HL-60 (cell line): ENCODE data around the gene TRPC1.

Experiments
- DNase-seq, 2 experiments: peaks; one replicate each; pipeline ENCODE4 v3.0.0-alpha.2; 2010 to 2020; ENCODE audit warnings: low read depth in 1 of 2, low spot score in 1 of 2
- H3K27ac ChIP-seq: fragments of 250-450 bp; sonication (Bioruptor Pico); replicated peaks from 2 replicates; pipeline ENCODE4 v1.5.1; 2020; ENCODE audit warnings: mild to moderate bottlenecking, moderate library complexity
- H3K27me3 ChIP-seq: fragments of 250-450 bp; sonication (Bioruptor Pico); 2 replicates; pipeline ENCODE4 v1.5.1; 2021; ENCODE audit warnings: mild to moderate bottlenecking, moderate library complexity; ENCODE audit not compliant: insufficient read depth, poor library complexity, severe bottlenecking
- H3K4me3 ChIP-seq: replicated peaks from 2 replicates; pipeline ENCODE4 v1.5.1; 2011; ENCODE audit warnings: mild to moderate bottlenecking, control low read depth, low read length; ENCODE audit not compliant: insufficient read depth
- CTCF ChIP-seq: IDR thresholded peaks from one replicate; pipeline ENCODE4 v1.5.1; 2011; ENCODE audit warnings: low read length, control low read depth, inconsistent platforms; ENCODE audit not compliant: insufficient read depth
- GABPA ChIP-seq: IDR thresholded peaks from 2 replicates; pipeline ENCODE4 v1.6.1; 2012; ENCODE audit warnings: low read depth
- POLR2AphosphoS5 ChIP-seq: IDR thresholded peaks from 2 replicates; pipeline ENCODE4 v1.6.1; 2012; ENCODE audit warnings: low read depth
- SPI1 ChIP-seq: IDR thresholded peaks from 2 replicates; pipeline ENCODE4 v1.6.1; 2012; ENCODE audit warnings: low read depth, mild to moderate bottlenecking, borderline replicate concordance
- TF ChIP-seq, protein P1 (sequence below): IDR thresholded peaks from 2 replicates; pipeline ENCODE4 v1.6.1; 2012; ENCODE audit warnings: low read depth; ENCODE audit not compliant: insufficient replicate concordance

TRPC1 gene

GRCh38 chr3:142732066-142732465 is 8.2 kb downstream of the TRPC1 start:
- no peak overlapping the region for H3K4me3 ChIP-seq
- H3K27ac ChIP-seq = no peak overlapping the region
- TF ChIP-seq, protein P1, sequence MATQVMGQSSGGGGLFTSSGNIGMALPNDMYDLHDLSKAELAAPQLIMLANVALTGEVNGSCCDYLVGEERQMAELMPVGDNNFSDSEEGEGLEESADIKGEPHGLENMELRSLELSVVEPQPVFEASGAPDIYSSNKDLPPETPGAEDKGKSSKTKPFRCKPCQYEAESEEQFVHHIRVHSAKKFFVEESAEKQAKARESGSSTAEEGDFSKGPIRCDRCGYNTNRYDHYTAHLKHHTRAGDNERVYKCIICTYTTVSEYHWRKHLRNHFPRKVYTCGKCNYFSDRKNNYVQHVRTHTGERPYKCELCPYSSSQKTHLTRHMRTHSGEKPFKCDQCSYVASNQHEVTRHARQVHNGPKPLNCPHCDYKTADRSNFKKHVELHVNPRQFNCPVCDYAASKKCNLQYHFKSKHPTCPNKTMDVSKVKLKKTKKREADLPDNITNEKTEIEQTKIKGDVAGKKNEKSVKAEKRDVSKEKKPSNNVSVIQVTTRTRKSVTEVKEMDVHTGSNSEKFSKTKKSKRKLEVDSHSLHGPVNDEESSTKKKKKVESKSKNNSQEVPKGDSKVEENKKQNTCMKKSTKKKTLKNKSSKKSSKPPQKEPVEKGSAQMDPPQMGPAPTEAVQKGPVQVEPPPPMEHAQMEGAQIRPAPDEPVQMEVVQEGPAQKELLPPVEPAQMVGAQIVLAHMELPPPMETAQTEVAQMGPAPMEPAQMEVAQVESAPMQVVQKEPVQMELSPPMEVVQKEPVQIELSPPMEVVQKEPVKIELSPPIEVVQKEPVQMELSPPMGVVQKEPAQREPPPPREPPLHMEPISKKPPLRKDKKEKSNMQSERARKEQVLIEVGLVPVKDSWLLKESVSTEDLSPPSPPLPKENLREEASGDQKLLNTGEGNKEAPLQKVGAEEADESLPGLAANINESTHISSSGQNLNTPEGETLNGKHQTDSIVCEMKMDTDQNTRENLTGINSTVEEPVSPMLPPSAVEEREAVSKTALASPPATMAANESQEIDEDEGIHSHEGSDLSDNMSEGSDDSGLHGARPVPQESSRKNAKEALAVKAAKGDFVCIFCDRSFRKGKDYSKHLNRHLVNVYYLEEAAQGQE = no peak
- no peak for TF ChIP-seq CTCF
- TF ChIP-seq SPI1 = no peak
- no peak for TF ChIP-seq POLR2AphosphoS5
- no peak for TF ChIP-seq GABPA
- no peak for DNase-seq
- peaks cover 6% of the 10 kb centered on the region for H3K27me3 ChIP-seq

DNA sequence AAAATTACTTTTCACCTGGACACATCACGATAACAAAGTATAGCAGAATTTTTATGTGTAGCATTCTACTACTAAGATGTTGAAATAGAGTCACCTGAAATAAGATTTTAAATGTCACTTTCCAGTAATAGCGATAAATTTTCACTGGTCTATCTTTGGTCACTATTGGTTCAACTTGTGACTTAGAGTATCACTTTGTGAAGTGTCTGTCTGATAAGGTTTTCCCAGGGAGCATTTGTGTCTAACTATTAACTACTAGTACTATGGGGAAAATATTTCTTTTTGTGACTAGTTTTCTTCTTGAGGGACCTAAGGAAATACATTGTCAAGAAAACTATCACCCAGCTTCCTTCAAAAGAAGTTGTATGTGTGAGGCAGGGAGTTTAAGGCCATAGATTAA is 11.0 kb downstream of the TRPC1 start:
- Histone ChIP-seq H3K4me3 (no peak overlapping the region), H3K27me3 (peaks cover 5% of the 10 kb centered on the region), H3K27ac (no peak overlapping the region)
- TF ChIP-seq POLR2AphosphoS5 (no peak), GABPA (no peak), SPI1 (no peak), CTCF (no peak)
- TF ChIP-seq, protein P1 = no peak
- DNase-seq = no peak

DNA sequence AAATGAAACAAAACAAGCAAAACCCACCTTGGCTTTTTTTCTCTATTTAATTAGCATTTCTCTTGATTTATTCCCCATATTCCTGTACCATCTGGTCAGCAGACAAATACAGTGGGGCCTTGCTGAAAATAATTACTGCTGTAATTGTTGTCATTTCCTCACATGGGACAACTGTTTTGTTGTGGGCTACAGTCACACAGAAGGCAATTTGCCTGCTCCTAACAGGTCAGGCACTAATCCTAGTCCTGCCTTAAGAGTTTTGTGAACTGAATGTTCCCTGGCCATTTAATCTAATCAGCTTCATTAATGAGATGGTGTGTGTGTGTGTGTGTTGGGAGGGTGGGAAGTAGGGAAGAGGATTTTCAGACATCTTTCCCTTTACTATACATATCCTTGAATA is 11.6 kb downstream of the TRPC1 start:
- TF ChIP-seq GABPA = no peak
- TF ChIP-seq, protein P1 = no peak
- TF ChIP-seq POLR2AphosphoS5 = no peak
- TF ChIP-seq CTCF = no peak
- no peak for TF ChIP-seq SPI1
- Histone ChIP-seq H3K27me3 (peaks cover 5% of the 10 kb centered on the region), H3K27ac (no peak overlapping the region), H3K4me3 (no peak overlapping the region)
- no peak for DNase-seq
